Osteoblast (primary cell): Measurements from ENCODE around the gene KCNC1. TPM values are rescaled to one million over a fixed set of nuclear protein-coding genes. Genes with fewer than 3 reads are reported as not detected.

ENCODE experiments used
- DNase-seq: peaks from one replicate; pipeline ENCODE4 v3.0.0; 2011; ENCODE audit warnings: low spot score, mixed read lengths; ENCODE audit not compliant: insufficient read length; ENCODE audit errors: missing footprints
- H2AFZ ChIP-seq: 2 replicates; pipeline ENCODE4 v1.6.0; 2011; ENCODE audit warnings: mild to moderate bottlenecking, low read length
- H3K27ac ChIP-seq: 2 replicates; pipeline ENCODE4 v1.5.1; 2011; ENCODE audit warnings: mild to moderate bottlenecking, low read depth, low read length, moderate library complexity
- H3K27me3 ChIP-seq: 2 replicates; pipeline ENCODE4 v1.6.0; 2012; ENCODE audit warnings: mild to moderate bottlenecking, control low read depth, inconsistent platforms, low read length, moderate library complexity; ENCODE audit not compliant: insufficient read depth
- H3K36me3 ChIP-seq: 2 replicates; pipeline ENCODE4 v1.5.1; 2011; ENCODE audit warnings: mild to moderate bottlenecking, low read length, control low read depth, moderate library complexity; ENCODE audit not compliant: insufficient read depth
- H3K4me1 ChIP-seq: 2 replicates; pipeline ENCODE4 v1.5.1; 2011; ENCODE audit warnings: mild to moderate bottlenecking, low read length, control low read depth, moderate library complexity; ENCODE audit not compliant: insufficient read depth
- H3K4me2 ChIP-seq: 2 replicates; pipeline ENCODE4 v1.6.0; 2011; ENCODE audit warnings: mild to moderate bottlenecking, low read length; ENCODE audit not compliant: insufficient read depth
- H3K4me3 ChIP-seq: fragments of 200-600 bp; sonication (generic); 3 replicates; pipeline ENCODE4 v1.5.1; 2012; ENCODE audit warnings: mild to moderate bottlenecking, low read length, inconsistent platforms; ENCODE audit not compliant: insufficient read depth
- H3K79me2 ChIP-seq: 2 replicates; pipeline ENCODE4 v1.6.0; 2012; ENCODE audit warnings: mild to moderate bottlenecking, low read length, control low read depth, inconsistent platforms; ENCODE audit not compliant: insufficient read depth
- H3K9me3 ChIP-seq: 2 replicates; pipeline ENCODE4 v1.5.1; 2011; ENCODE audit warnings: low read depth, low read length, control low read depth
- H4K20me1 ChIP-seq: 2 replicates; pipeline ENCODE4 v1.6.0; 2012; ENCODE audit warnings: mild to moderate bottlenecking, low read length, control low read depth; ENCODE audit not compliant: insufficient read depth
- total RNA-seq: library from RNA; depleted of rRNA; stranded (reverse); fragments of >200 nt; gene quantifications from 2 replicates; pipeline ENCODE4 v1.2.3, GENCODE V29; 2012
- TF ChIP-seq, protein P1 (sequence below): IDR thresholded peaks from 2 replicates; pipeline ENCODE4 v1.5.1; 2011; ENCODE audit warnings: mild to moderate bottlenecking, low read depth, low read length, moderate library complexity; ENCODE audit errors: extremely low read depth

KCNC1 gene
- total RNA-seq, 1 donor = under 0.01 TPM

DNA sequence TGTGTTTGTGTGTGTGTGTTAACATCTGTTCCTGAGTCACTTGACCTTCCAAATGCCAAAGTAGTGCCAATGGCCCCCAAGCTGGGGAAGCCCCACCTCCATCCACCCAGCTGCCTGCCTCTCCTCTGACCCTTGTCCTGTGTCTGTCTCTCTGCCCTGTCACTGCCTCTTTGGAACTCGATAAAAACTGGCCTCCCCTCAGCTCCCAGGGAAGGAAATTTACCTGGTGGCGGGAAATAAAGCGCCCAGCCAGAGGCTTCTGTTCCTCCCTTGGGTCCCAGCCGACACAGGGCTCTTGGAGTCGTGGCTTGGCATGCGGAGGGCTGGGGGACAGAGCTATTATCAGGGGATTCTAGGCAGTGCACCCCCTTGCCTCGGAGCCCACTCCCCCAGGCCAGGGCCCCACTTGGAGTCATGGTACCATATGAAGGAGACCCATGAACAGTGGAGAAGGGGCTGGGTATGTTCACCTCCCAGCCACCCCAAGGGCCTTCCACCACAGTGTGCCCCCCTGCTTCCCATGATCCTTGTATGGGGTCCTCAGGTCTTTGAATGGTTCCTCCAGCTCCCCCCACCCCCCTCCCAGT, 6.2 kb downstream of the KCNC1 start:
- no peak overlapping the region for H3K4me2 ChIP-seq
- no peak overlapping the region for H3K4me3 ChIP-seq
- TF ChIP-seq, protein P1, sequence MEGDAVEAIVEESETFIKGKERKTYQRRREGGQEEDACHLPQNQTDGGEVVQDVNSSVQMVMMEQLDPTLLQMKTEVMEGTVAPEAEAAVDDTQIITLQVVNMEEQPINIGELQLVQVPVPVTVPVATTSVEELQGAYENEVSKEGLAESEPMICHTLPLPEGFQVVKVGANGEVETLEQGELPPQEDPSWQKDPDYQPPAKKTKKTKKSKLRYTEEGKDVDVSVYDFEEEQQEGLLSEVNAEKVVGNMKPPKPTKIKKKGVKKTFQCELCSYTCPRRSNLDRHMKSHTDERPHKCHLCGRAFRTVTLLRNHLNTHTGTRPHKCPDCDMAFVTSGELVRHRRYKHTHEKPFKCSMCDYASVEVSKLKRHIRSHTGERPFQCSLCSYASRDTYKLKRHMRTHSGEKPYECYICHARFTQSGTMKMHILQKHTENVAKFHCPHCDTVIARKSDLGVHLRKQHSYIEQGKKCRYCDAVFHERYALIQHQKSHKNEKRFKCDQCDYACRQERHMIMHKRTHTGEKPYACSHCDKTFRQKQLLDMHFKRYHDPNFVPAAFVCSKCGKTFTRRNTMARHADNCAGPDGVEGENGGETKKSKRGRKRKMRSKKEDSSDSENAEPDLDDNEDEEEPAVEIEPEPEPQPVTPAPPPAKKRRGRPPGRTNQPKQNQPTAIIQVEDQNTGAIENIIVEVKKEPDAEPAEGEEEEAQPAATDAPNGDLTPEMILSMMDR = no peak
- H3K9me3 ChIP-seq = no peaks in the 10 kb centered on the region
- peaks cover 54% of the 10 kb centered on the region for H3K27me3 ChIP-seq
- DNase-seq = peak; percentile 58
- H3K36me3 ChIP-seq = no peaks in the 10 kb centered on the region
- no peaks in the 10 kb centered on the region for H4K20me1 ChIP-seq
- H3K79me2 ChIP-seq = no peaks in the 10 kb centered on the region
- no peak overlapping the region for H2AFZ ChIP-seq
- H3K4me1 ChIP-seq = peaks cover 6% of the 10 kb centered on the region
- no peak overlapping the region for H3K27ac ChIP-seq

DNA sequence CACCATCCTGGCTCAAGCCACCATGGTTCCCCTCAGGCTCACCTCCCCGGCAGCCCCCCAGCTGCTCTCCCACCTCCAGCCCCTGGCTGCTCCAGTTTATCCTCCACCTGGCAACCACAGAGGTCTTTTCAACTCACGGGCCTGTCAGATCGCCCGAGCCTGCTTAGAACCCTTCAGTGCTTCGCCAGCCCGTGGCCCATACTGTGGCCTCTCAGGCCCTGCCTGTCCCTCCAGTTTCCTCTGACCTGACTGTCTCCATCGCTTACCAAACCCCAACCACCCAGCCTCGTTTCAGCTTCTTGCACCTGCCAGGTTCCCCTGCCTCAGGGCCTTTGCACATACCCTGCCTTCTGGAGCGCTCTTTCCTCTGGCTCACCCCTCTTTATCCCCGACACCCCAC, 6.9 kb downstream of the KCNC1 start:
- no peak overlapping the region for H3K27ac ChIP-seq
- no peak overlapping the region for H2AFZ ChIP-seq
- no peaks in the 10 kb centered on the region for H4K20me1 ChIP-seq
- peak; percentile 26 for DNase-seq
- H3K36me3 ChIP-seq = no peaks in the 10 kb centered on the region
- TF ChIP-seq, protein P1 = no peak
- no peak overlapping the region for H3K4me2 ChIP-seq
- H3K4me3 ChIP-seq = no peak overlapping the region
- H3K4me1 ChIP-seq = peaks cover 6% of the 10 kb centered on the region
- peaks cover 47% of the 10 kb centered on the region for H3K27me3 ChIP-seq
- no peaks in the 10 kb centered on the region for H3K79me2 ChIP-seq
- no peaks in the 10 kb centered on the region for H3K9me3 ChIP-seq

DNA sequence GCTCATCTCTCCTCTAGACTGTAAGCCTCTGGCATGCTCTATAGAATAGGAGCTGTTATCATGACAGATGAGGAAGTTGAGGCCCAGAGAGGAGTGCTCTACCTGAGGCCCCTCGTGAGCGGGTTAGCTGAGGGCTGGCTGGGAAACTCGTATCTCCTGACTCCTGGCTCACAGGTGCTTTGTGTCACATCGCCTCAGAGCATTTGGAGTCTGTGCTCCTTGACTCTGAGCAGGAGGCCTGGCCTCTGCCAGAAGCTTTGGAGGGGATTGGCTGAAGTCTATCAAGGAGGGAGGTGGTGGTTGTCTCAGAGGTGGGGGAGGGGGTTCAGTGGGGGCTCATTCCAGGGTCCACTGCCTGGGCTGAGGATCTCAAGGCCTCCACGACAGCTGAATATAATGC, 7.4 kb downstream of the KCNC1 start:
- Histone ChIP-seq H3K4me1 (peaks cover 6% of the 10 kb centered on the region), H3K36me3 (no peaks in the 10 kb centered on the region), H3K9me3 (no peaks in the 10 kb centered on the region), H3K27ac (no peak overlapping the region), H3K4me2 (no peak overlapping the region), H3K4me3 (no peak overlapping the region), H2AFZ (no peak overlapping the region), H3K27me3 (peaks cover 44% of the 10 kb centered on the region), H4K20me1 (no peaks in the 10 kb centered on the region), H3K79me2 (no peaks in the 10 kb centered on the region)
- TF ChIP-seq, protein P1 = no peak
- DNase-seq = peak; percentile 48

DNA sequence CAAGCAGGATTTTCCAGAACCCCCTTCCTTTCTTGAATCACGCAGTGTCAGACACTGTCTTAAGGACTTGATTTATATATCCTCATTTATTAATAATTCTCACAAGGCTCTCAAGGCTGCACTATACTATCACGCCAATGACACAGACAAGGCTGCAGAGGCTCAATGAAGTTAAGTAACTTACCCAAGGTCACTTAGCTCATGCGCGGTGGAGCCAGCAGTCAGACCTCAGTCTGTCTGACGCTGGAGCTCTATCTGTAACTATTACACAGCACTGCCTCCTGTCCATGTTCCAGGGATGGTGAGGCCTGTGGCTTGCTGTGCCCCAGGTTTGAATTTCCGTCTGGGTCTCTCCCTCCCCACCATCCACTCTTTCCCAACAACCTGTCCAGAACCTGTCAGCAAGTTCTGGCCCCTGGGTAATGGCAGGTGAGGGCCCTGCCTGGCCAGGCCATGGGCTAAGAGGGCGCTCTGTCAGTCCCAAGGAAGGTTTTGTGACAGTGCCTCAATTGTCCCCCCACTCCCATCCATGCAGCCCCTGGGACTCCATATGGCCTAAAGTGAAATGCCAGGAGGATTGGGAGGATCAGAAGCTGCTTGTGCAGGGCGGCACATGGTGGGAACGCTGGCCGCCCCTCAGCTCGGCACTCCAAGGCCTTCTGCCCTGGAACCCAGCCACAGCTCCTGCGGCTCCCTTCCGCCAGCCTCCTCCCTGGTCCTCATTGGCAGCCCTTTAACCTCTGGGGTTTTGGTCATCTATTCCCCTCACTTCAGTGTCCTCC, 8.6 kb downstream of the KCNC1 start:
- H3K4me1 ChIP-seq = peaks cover 6% of the 10 kb centered on the region
- no peak overlapping the region for H3K4me3 ChIP-seq
- no peak overlapping the region for H3K27ac ChIP-seq
- H3K79me2 ChIP-seq = no peaks in the 10 kb centered on the region
- TF ChIP-seq, protein P1 = no peak
- H4K20me1 ChIP-seq = no peaks in the 10 kb centered on the region
- no peak overlapping the region for H2AFZ ChIP-seq
- H3K4me2 ChIP-seq = peak overlapping the region; percentile 36
- DNase-seq = peak; percentile 51
- no peaks in the 10 kb centered on the region for H3K36me3 ChIP-seq
- no peaks in the 10 kb centered on the region for H3K9me3 ChIP-seq
- H3K27me3 ChIP-seq = peaks cover 34% of the 10 kb centered on the region
